Kasumi-1 (cell line): ENCODE measurements around the gene EPB41L5.
A peak's percentile ranks its signal among the peaks of the same experiment; 100 is the strongest.
"Not testable (repeated sequence)": the region's sequence is repeated elsewhere in the genome, so short reads cannot be mapped to it uniquely, and the experiment has no call there.

ENCODE experiments used
- DNase-seq, 2 experiments: peaks; one replicate each; lab custom pipeline; 2025; lab: John Stamatoyannopoulos, UW

The EPB41L5 gene

GRCh38 chr2:120100627-120101026 lies 87.8 kb downstream of the EPB41L5 start:
- DNase-seq: no peak

- no peak for DNase-seq
Observed at GRCh38 chr2:120103723-120104467, 91.0 kb downstream of the EPB41L5 start.

- DNase-seq: no peak
Observed at GRCh38 chr2:120104772-120105171, 91.9 kb downstream of the EPB41L5 start.

GRCh38 chr2:120105360-120105759 lies 92.5 kb downstream of the EPB41L5 start:
- DNase-seq: no peak

- DNase-seq: no peak
Observed at GRCh38 chr2:120108049-120108448, 95.2 kb downstream of the EPB41L5 start.

- DNase-seq: no peak
Observed at GRCh38 chr2:120108749-120109148, 95.9 kb downstream of the EPB41L5 start.

- DNase-seq: peak; percentile 92 to 96
Observed at GRCh38 chr2:120109186-120110061, 96.5 kb downstream of the EPB41L5 start.

- DNase-seq: no peak
Observed at GRCh38 chr2:120110062-120110362, 97.1 kb downstream of the EPB41L5 start.

- DNase-seq: peak; percentile 12 to 49
Observed at GRCh38 chr2:120110507-120110906, 97.6 kb downstream of the EPB41L5 start.

- no peak for DNase-seq
Observed at GRCh38 chr2:120111193-120111592, 98.3 kb downstream of the EPB41L5 start.

GRCh38 chr2:120118018-120118417 lies 105.1 kb downstream of the EPB41L5 start:
- no peak for DNase-seq

GRCh38 chr2:120118471-120118870 lies 105.6 kb downstream of the EPB41L5 start:
- no peak for DNase-seq

- DNase-seq: not testable (repeated sequence)
Observed at GRCh38 chr2:120121337-120121736, 108.5 kb downstream of the EPB41L5 start.

- no peak for DNase-seq
Observed at GRCh38 chr2:120123090-120123489, 110.2 kb downstream of the EPB41L5 start.

GRCh38 chr2:120125195-120125594 lies 112.3 kb downstream of the EPB41L5 start:
- DNase-seq: no peak

- DNase-seq: no peak
Observed at GRCh38 chr2:120128216-120128615, 115.3 kb downstream of the EPB41L5 start.

- no peak for DNase-seq
Observed at GRCh38 chr2:120132190-120132589, 119.3 kb downstream of the EPB41L5 start.

- DNase-seq: no peak
Observed at GRCh38 chr2:120132691-120133090, 119.8 kb downstream of the EPB41L5 start.

- DNase-seq: no peak
Observed at GRCh38 chr2:120133572-120134244, 120.8 kb downstream of the EPB41L5 start.

GRCh38 chr2:120134263-120134662 lies 121.4 kb downstream of the EPB41L5 start:
- no peak for DNase-seq

GRCh38 chr2:120135013-120135412 lies 122.1 kb downstream of the EPB41L5 start:
- DNase-seq: not testable (repeated sequence)

- no peak for DNase-seq
Observed at GRCh38 chr2:120140866-120141265, 128.0 kb downstream of the EPB41L5 start.
